Measurements from ENCODE around the gene RERE. TPM values are rescaled to one million over a fixed set of nuclear protein-coding genes. Genes with fewer than 3 reads are reported as not detected.
"Not testable (repeated sequence)": the region's sequence is repeated elsewhere in the genome, so short reads cannot be mapped to it uniquely, and the experiment has no call there.

The RERE gene
- total RNA-seq, 1 experiment from 2014 or later = 9.8 TPM

DNA sequence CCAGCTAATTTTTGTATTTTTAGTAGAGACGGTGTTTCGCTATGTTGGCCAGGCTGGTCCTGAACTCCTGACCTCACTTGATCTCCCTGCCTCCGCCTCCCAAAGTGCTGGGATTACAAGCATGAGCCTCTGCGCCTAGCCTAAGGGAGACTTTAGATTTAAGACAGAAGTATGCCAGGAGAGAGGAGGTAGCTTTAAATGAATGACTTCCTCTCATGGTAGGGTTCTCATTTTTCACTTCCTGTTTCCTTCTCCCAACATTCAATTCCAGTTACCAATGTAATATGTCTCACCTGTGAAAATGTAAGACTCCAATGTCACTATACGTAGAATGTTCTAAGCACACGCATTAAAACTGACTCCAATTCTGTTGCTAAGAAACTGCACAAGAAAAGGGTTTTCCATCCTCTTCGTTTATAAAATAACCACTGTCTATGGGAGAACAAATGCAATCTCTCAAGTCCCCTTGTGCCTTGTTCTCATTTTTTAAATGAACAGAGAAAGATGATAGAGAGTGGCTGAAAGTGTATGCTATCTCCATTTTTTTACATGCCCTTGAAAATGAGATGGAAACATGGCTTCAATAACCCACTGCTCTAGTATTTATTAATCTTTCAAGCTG, 359.6 kb downstream of the RERE start:
- no peak for DNase-seq (ENCODE audit: low read depth)
- in situ Hi-C loops (cut with HindIII; ENCODE audit: low pct_unique_long_range_greater_than_20kb, low sequenced_read_pairs) = no loop called here

GRCh38 chr1:8456991-8457390, 360.4 kb downstream of the RERE start:
- in situ Hi-C loops (cut with HindIII; ENCODE audit: low pct_unique_long_range_greater_than_20kb, low sequenced_read_pairs) = no loop called here

DNA sequence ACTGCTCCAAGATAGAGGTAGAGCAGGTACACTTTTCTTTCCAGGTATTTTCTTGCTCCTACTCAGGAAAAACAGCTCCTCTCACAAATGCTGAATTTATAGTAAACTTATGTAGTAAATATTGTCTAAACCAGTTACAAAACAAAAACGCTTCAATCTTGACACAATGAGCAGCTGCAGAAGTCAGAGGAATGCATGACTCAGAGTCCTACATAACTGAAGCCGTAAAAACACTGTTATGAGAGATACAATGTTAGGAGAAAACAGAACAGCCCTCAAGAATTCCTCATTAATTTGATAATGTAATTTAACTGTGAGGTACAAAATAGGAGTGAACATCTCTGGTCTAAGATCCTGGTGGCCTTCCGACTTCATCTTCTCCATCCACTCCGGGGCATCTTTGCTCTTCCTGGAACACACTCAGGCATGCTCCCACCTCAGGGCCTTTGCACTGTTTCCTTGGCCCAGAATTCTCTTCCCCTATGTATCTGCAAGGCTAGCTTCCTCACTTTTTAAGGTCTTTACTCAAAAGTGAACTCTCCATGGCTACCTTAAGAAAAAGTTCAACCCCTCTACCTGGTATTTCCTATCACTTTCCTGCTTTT, 361.0 kb downstream of the RERE start:
- DNase-seq (ENCODE audit: low read depth) = no peak
- in situ Hi-C loops (cut with HindIII; ENCODE audit: low pct_unique_long_range_greater_than_20kb, low sequenced_read_pairs) = no loop called here

More at GRCh38 chr1:8456991-8457390, 360.4 kb downstream of the RERE start:
- DNase-seq (ENCODE audit: low read depth) = no peak

GRCh38 chr1:8455700-8456307, 361.6 kb downstream of the RERE start:
- DNase-seq (ENCODE audit: low read depth) = no peak
- in situ Hi-C loops (cut with HindIII; ENCODE audit: low pct_unique_long_range_greater_than_20kb, low sequenced_read_pairs) = no loop called here

DNA sequence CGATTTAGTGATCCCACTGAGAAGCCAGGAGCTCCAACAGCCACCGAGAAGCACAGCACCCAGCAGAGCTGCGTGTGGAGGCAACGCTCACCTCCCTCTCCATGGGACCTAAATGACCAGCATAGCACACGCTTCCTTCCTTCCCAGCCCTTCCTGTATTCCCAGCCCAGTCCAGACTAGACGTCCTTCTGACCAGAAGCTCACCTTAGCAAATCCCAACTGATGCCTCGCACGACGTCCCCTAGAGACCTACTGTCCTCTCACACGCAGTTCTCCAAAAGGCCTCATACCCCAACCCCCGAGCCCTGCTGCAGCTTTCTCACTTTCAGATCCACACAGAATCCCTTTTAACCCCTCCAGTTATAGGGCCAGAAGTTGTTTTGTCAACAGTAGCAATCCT, 367.1 kb downstream of the RERE start:
- in situ Hi-C loops (cut with HindIII; ENCODE audit: low pct_unique_long_range_greater_than_20kb, low sequenced_read_pairs) = no loop called here
- no peak for DNase-seq (ENCODE audit: low read depth)

DNA sequence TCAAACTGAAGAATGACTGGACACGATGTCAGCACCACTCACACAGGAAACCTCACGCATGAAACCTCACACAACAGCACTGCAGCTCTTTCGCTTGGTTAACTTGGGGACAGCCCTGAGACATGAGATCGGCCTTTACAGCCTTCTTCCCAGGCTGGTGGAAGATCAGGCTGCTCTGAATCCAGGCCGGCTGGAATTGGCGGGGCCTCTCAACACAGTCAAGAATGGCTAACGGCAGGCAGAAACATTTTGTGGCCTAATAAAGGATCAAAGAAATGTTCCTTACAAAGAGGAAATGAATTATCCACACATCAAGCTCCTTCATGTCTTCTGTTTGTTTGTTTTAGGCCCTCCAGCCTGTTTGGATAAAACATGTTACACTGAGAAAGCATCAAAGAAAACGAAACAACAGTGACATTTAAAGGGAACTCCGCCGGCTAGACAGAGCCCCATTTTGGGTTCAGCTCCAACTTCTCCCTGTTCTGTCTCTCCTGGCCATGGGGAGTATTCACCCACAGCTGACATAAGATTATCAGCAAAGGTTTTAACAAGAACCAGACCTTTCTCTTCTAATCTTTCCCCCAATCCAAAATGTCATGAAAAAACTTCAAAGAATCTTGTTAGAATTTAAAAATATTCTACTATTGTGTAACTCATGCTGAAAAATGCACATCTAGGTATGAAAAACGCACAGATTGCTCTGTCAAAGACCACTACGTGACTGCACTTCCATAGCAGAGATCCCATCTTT, 368.4 kb downstream of the RERE start:
- no peak for DNase-seq (ENCODE audit: low read depth)

DNA sequence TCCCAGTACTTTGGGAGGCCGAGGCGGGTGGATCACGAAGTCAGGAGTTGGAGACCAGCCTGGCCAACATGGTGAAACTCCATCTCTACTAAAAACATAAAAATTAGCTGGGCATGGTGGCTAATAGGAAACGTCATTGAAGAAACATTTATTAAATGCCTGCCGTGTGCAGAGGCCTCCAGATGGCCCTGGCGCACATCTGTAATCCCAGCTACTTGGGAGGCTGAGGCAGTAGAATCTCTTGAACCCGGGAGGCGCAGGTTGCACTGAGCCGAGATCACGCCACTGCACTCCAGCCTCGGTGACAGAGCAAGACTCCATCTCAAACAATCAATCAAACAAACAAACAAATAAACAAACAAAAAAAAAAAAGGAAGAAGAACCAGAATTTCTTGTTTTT, 368.9 kb downstream of the RERE start:
- DNase-seq (ENCODE audit: low read depth); in situ Hi-C loops (cut with HindIII; ENCODE audit: low pct_unique_long_range_greater_than_20kb, low sequenced_read_pairs): not testable (repeated sequence)

More for the DNA sequence above, 368.4 kb downstream of the RERE start:
- in situ Hi-C loops (cut with HindIII; ENCODE audit: low pct_unique_long_range_greater_than_20kb, low sequenced_read_pairs) = no loop called here

DNA sequence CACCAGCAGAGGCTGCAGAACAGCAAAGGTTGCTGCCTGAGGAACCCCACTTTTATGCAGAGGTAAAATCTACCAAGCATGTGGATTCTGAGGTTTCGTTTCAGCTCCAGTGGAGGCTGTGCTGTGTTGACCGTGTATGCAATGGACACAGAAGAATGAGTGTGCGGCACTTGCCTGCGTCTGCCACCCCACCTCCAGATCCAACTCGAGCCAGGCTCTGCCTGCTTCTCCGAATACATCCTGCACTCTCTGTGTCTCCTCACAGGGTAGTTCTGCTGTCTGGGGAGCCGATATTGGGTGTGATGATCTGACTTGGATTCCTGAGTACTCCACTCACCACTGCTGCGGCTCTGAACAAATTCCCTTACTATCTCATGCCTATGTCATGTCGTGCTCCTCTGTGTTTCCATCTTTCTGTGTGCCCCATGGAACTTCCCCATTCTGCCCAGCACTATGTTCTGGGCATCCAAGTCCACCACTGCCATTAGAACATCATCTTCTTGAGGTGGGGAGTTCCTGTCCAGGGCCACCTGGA, 369.8 kb downstream of the RERE start:
- DNase-seq (ENCODE audit: low read depth) = no peak
- in situ Hi-C loops (cut with HindIII; ENCODE audit: low pct_unique_long_range_greater_than_20kb, low sequenced_read_pairs) = no loop called here

DNA sequence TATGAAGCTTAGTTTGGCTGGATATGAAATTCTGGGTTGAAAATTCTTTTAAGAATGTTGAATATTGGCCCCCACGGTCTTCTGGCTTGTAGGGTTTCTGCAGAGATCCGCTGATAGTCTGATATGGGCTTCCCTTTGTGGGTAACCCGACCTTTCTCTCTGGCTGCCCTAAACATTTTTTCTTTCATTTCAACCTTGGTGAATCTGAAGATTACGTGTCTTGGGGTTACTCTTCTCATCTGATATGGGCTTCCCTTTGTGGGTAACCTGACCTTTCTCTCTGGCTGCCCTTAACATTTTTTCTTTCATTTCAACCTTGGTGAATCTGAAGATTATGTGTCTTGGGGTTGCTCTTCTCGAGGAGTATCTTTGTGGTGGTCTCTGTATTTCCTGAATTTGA, 371.3 kb downstream of the RERE start:
- DNase-seq (ENCODE audit: low read depth); in situ Hi-C loops (cut with HindIII; ENCODE audit: low pct_unique_long_range_greater_than_20kb, low sequenced_read_pairs): not testable (repeated sequence)

- in situ Hi-C loops (cut with HindIII; ENCODE audit: low pct_unique_long_range_greater_than_20kb, low sequenced_read_pairs) = no loop called here
- no peak for DNase-seq (ENCODE audit: low read depth)
Measured at GRCh38 chr1:8443558-8444194, 373.8 kb downstream of the RERE start.

GRCh38 chr1:8441426-8441825, 376.0 kb downstream of the RERE start:
- in situ Hi-C loops (cut with HindIII; ENCODE audit: low pct_unique_long_range_greater_than_20kb, low sequenced_read_pairs) = no loop called here
- no peak for DNase-seq (ENCODE audit: low read depth)

GRCh38 chr1:8439015-8439702, 378.3 kb downstream of the RERE start:
- in situ Hi-C loops (cut with HindIII; ENCODE audit: low pct_unique_long_range_greater_than_20kb, low sequenced_read_pairs) = no loop called here
- DNase-seq (ENCODE audit: low read depth) = peak; percentile 53

DNA sequence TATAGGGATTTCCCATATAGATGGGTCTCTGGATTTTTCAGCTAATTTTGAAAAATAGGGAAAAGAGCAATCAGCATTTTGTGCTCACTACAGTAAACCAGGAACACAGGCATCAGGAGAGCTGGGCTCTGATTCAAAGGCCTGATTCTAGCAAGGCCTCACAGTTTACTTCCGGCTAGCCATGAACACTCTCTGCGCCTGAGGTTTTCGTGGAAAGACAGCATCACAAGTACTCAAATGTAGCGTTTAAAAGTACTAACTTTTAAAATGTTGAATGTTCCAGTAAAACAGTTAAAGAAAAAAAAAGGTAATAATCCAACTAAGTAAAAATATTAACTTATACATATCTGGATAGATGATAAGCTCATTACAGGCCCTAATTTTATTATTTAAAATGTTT, 379.0 kb downstream of the RERE start:
- in situ Hi-C loops (cut with HindIII; ENCODE audit: low pct_unique_long_range_greater_than_20kb, low sequenced_read_pairs) = no loop called here
- DNase-seq (ENCODE audit: low read depth) = no peak

DNA sequence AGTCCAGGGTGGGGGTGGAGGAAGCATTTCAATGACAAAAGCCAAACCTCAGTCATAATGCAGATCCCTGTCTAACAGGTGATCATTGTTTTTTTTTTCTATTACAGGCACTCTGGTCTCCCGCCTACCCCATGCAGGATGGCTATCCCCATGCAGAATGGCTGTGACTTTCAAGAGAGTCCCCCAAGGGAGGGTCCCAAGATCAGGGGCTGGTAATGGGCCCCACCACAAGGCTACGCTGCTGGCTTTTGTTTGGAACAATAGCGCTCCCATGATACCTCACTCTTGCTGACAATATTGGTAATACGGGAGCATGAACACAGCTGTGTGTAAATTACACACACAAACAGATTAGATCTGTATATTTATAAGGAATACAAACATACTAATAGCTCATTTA, 380.1 kb downstream of the RERE start:
- DNase-seq (ENCODE audit: low read depth) = no peak
- in situ Hi-C loops (cut with HindIII; ENCODE audit: low pct_unique_long_range_greater_than_20kb, low sequenced_read_pairs) = no loop called here

GRCh38 chr1:8435569-8436071, 381.8 kb downstream of the RERE start:
- in situ Hi-C loops (cut with HindIII; ENCODE audit: low pct_unique_long_range_greater_than_20kb, low sequenced_read_pairs) = no loop called here
- no peak for DNase-seq (ENCODE audit: low read depth)

DNA sequence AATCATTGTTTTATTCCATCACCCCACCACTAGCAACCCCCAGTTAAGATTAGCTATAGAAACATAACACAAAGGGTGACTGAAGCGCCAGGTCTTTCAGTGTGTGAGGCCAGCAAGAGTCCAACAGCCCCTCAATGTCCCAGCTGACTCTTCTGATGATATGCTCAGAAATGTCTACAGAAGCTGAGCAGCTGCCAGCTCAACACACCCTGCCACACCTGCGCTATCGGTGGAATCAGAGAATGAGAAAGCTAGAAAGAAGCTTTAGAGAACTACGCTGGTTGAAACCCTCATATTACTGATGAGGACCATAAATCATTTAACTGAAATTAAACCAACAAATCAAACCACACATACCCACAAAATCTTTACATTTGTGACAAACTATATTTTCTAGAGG, 383.3 kb downstream of the RERE start:
- no peak for DNase-seq (ENCODE audit: low read depth)
- in situ Hi-C loops (cut with HindIII; ENCODE audit: low pct_unique_long_range_greater_than_20kb, low sequenced_read_pairs) = no loop called here

DNA sequence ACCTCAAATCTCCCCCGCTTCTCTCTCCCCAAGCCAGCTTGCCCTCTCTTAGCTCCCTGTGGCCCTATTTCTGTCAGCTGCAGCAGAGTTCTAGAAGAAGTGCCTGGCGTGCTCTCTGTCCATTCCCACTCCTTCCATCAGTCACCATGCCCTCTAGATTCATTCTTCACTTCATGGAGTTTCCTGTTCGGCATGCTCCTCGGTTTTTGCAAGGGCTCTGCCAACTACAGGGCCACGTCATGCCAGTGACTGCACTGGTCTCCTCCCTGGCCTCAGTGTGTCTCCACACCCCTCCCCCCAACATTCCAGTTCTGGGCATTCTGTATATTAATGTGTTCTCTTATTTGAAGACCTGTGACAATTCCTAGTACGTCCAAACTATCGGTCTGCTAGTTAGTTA, 385.7 kb downstream of the RERE start:
- in situ Hi-C loops (cut with HindIII; ENCODE audit: low pct_unique_long_range_greater_than_20kb, low sequenced_read_pairs) = no loop called here

DNA sequence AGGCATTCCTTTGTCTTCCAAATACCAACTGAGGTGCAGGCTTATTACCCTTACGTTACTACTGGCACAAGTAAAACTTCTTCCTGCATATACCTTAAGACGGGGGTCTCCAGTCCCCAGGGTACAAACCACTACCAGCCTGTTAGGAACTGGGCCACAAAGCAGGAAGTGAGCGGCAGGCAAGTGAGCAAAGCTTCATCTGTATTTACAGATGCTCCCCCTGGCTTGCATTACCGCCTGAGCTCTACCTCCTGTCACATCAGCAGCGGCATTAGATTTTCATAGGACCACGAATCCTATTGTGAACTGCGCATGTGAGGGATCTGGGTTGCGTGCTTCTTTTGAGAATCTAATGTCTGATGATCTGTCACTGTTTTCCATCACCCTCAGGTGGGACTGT, 386.4 kb downstream of the RERE start:
- in situ Hi-C loops (cut with HindIII; ENCODE audit: low pct_unique_long_range_greater_than_20kb, low sequenced_read_pairs) = no loop called here

More for the DNA sequence above, 385.7 kb downstream of the RERE start:
- no peak for DNase-seq (ENCODE audit: low read depth)

More for the DNA sequence above, 386.4 kb downstream of the RERE start:
- no peak for DNase-seq (ENCODE audit: low read depth)

Measured in Caki2 (cell line).